ACHN (cell line): ENCODE data around the gene TNFRSF25.
A peak's percentile ranks its signal among the peaks of the same experiment; 100 is the strongest.

ENCODE experiments used
- DNase-seq: peaks from one replicate; pipeline ENCODE4 v3.0.0-alpha.2; 2015
- in situ Hi-C: cut with HindIII; loops from 2 replicates; pipeline ENCODE4 v1.10.0; 2017; ENCODE audit warnings: low sequenced_read_pairs, low pct_ligation_motif_present, low pct_unique_long_range_greater_than_20kb

The TNFRSF25 gene

GRCh38 chr1:6473974-6474814 lies 8.2 kb upstream of the TNFRSF25 start:
- DNase-seq: no peak
- in situ Hi-C loops: no loop called here

- DNase-seq: no peak
- in situ Hi-C loops: no loop called here
These were observed 7.2 kb upstream of the TNFRSF25 start for GRCh38 chr1:6473156-6473555.

GRCh38 chr1:6472391-6472790 lies 6.4 kb upstream of the TNFRSF25 start:
- no peak for DNase-seq
- in situ Hi-C loops: no loop called here

- in situ Hi-C loops: no loop called here
- no peak for DNase-seq
These were observed 6.0 kb upstream of the TNFRSF25 start for GRCh38 chr1:6471970-6472368.

GRCh38 chr1:6471086-6471969 lies 5.4 kb upstream of the TNFRSF25 start:
- in situ Hi-C loops: no loop called here

GRCh38 chr1:6470132-6471085 lies 4.4 kb upstream of the TNFRSF25 start:
- DNase-seq: no peak
- in situ Hi-C loops: no loop called here

More at GRCh38 chr1:6471086-6471969, 5.4 kb upstream of the TNFRSF25 start:
- no peak for DNase-seq

GRCh38 chr1:6468729-6469461 lies 2.9 kb upstream of the TNFRSF25 start:
- in situ Hi-C loops: no loop called here
- no peak for DNase-seq

- no peak for DNase-seq
- in situ Hi-C loops: no loop called here
These were observed 2.0 kb upstream of the TNFRSF25 start for GRCh38 chr1:6467744-6468688.

- no peak for DNase-seq
- in situ Hi-C loops: no loop called here
These were observed 1.3 kb upstream of the TNFRSF25 start for GRCh38 chr1:6467224-6467623.

- no peak for DNase-seq
- in situ Hi-C loops: no loop called here
These were observed 778 bp upstream of the TNFRSF25 start for GRCh38 chr1:6466751-6467150.

GRCh38 chr1:6465461-6466005 lies 440 bp downstream of the TNFRSF25 start:
- in situ Hi-C loops: no loop called here
- DNase-seq: no peak

- in situ Hi-C loops: no loop called here
- DNase-seq: no peak
These were observed 1.1 kb downstream of the TNFRSF25 start for GRCh38 chr1:6464915-6465314.

GRCh38 chr1:6464514-6464836 lies 1.5 kb downstream of the TNFRSF25 start:
- in situ Hi-C loops: no loop called here
- peak; percentile 38 for DNase-seq

- no peak for DNase-seq
- in situ Hi-C loops: no loop called here
These were observed 2.9 kb downstream of the TNFRSF25 start for GRCh38 chr1:6463120-6463412.

GRCh38 chr1:6462412-6463119 lies 3.4 kb downstream of the TNFRSF25 start:
- in situ Hi-C loops: no loop called here
- DNase-seq: no peak

GRCh38 chr1:6461538-6462411 lies 4.2 kb downstream of the TNFRSF25 start:
- in situ Hi-C loops: no loop called here

More at GRCh38 chr1:6461538-6462411, 4.2 kb downstream of the TNFRSF25 start:
- no peak for DNase-seq
